B cell (primary cell): ENCODE results near the gene SLC3A2. TPM values are rescaled to one million over a fixed set of nuclear protein-coding genes. Genes with fewer than 3 reads are reported as not detected.

Experiments
- ATAC-seq: fragments of 200-7000 bp; cut with Tn5 transposase; one replicate; pipeline ENCODE4 v1.10.0; 2021; ENCODE audit warnings: low read depth, mild to moderate bottlenecking, moderate number of reproducible peaks, moderate library complexity
- CTCF ChIA-PET: fragments of 350-600 bp; sonication (Branson Sonifier 250); formaldehyde crosslinking; loops from one replicate; lab custom pipeline; 2021; ENCODE audit warnings: antibody characterized with exemption, inconsistent platforms; lab: Charles Lee
- POLR2A ChIA-PET: fragments of 350-600 bp; sonication (Branson Sonifier 250); formaldehyde crosslinking; loops from one replicate; lab custom pipeline; 2021; ENCODE audit warnings: antibody characterized with exemption; lab: Charles Lee
- DNase-seq: peaks from one replicate; pipeline ENCODE4 v3.0.0; 2013
- H2AFZ ChIP-seq: 2 replicates; pipeline ENCODE4 v1.6.1; 2012; ENCODE audit warnings: mild to moderate bottlenecking, low read depth, low read length; ENCODE audit not compliant: insufficient read depth, poor library complexity, severe bottlenecking
- H3K27ac ChIP-seq, 2 donors: 1 replicate in 1 of 2; 2 replicates in 1 of 2; pipeline ENCODE4 v1.5.1; 2012 to 2013; ENCODE audit warnings: low read length in 2 of 2, mild to moderate bottlenecking in 2 of 2, moderate library complexity in 1 of 2
- H3K27me3 ChIP-seq, 4 experiments: fragments of 200-600 bp in 1 of 4; sonication (generic) in 1 of 4; replicated peaks in 1 of 4; 1 replicate in 2 of 4; 2 replicates in 2 of 4; pipeline versions ENCODE4 v1.6.1 to v1.7.0; 2013 to 2016; ENCODE audit warnings: low read length in 3 of 4, mild to moderate bottlenecking in 2 of 4, mixed read lengths in 1 of 4, moderate library complexity in 1 of 4; ENCODE audit not compliant: insufficient read depth in 4 of 4, control insufficient read depth in 3 of 4; ENCODE audit errors: control extremely low read depth in 1 of 4
- H3K36me3 ChIP-seq, 2 experiments: replicated peaks in 1 of 2; 1 replicate in 1 of 2; 2 replicates in 1 of 2; pipeline versions ENCODE4 v1.6.1 to v1.7.1; 2013; ENCODE audit warnings: low read length in 1 of 2; ENCODE audit not compliant: insufficient read depth in 2 of 2, control insufficient read depth in 1 of 2; ENCODE audit errors: control extremely low read depth in 1 of 2, extremely low read depth in 1 of 2
- H3K4me1 ChIP-seq, 2 donors: fragments of 200-600 bp in 1 of 2; sonication (generic) in 1 of 2; 1 replicate in 1 of 2; 2 replicates in 1 of 2; pipeline versions ENCODE4 v1.5.1 to v1.6.1; 2013 to 2017; ENCODE audit warnings: low read length in 2 of 2; ENCODE audit not compliant: control insufficient read depth in 2 of 2, insufficient read depth in 2 of 2
- H3K4me2 ChIP-seq: replicated peaks from 2 replicates; pipeline ENCODE3; 2012; ENCODE audit warnings: mild to moderate bottlenecking, low read depth, low read length; ENCODE audit not compliant: poor library complexity, severe bottlenecking
- H3K4me3 ChIP-seq, 5 experiments: fragments of 200-600 bp in 1 of 5; sonication (generic) in 1 of 5; 1 replicate in 3 of 5; 2 replicates in 2 of 5; pipeline versions ENCODE4 v1.5.1 to v1.7.0; 2011 to 2016; ENCODE audit warnings: low read length in 4 of 5, mild to moderate bottlenecking in 4 of 5, low read depth in 2 of 5, control low read depth in 1 of 5, moderate library complexity in 1 of 5; ENCODE audit not compliant: insufficient read depth in 1 of 5; ENCODE audit errors: control extremely low read depth in 1 of 5, extremely low read depth in 1 of 5
- H3K79me2 ChIP-seq: fragments of 200-600 bp; sonication (generic); one replicate; pipeline ENCODE4 v1.6.0; 2016; ENCODE audit warnings: low read length; ENCODE audit not compliant: control insufficient read depth, insufficient read depth
- H3K9ac ChIP-seq: fragments of 200-600 bp; sonication (generic); 2 replicates; pipeline ENCODE4 v1.6.1; 2017; ENCODE audit warnings: mild to moderate bottlenecking, low read length, moderate library complexity
- H3K9me3 ChIP-seq, 3 donors: one replicate each; pipeline versions ENCODE4 v1.6.1 to v1.7.1; 2013; ENCODE audit warnings: low read length in 2 of 3; ENCODE audit not compliant: control insufficient read depth in 2 of 3, insufficient read depth in 1 of 3; ENCODE audit errors: control extremely low read depth in 1 of 3
- H4K20me1 ChIP-seq: 2 replicates; pipeline ENCODE4 v1.6.0; 2012; ENCODE audit warnings: mild to moderate bottlenecking, low read length; ENCODE audit not compliant: insufficient read depth, control insufficient read depth, poor library complexity, severe bottlenecking
- H3K27ac Mint-ChIP-seq: one replicate; pipeline ENCODE4 v1.8.0; 2021; ENCODE audit warnings: mixed read lengths
- H3K27me3 Mint-ChIP-seq: one replicate; pipeline ENCODE4 v1.8.0; 2021; ENCODE audit warnings: mixed read lengths
- H3K4me1 Mint-ChIP-seq: one replicate; pipeline ENCODE4 v1.8.0; 2021; ENCODE audit warnings: mixed read lengths
- H3K4me3 Mint-ChIP-seq: one replicate; pipeline ENCODE4 v1.8.0; 2021; ENCODE audit warnings: mixed read lengths
- H3K9me3 Mint-ChIP-seq: one replicate; pipeline ENCODE4 v1.8.0; 2022; ENCODE audit warnings: mixed read lengths; ENCODE audit not compliant: insufficient read depth
- CTCF ChIP-seq: fragments of 200-600 bp; IDR thresholded peaks from one replicate; pipeline ENCODE4 v1.8.0; 2022; ENCODE audit warnings: antibody characterized with exemption, mild to moderate bottlenecking
- EZH2 ChIP-seq: IDR thresholded peaks from 2 replicates; pipeline ENCODE4 v1.6.1; 2012; ENCODE audit warnings: borderline replicate concordance, low read depth, mild to moderate bottlenecking, moderate library complexity, low read length; ENCODE audit not compliant: insufficient read depth, poor library complexity, severe bottlenecking
- WGBS: methylation state at CpG from one replicate; pipeline ENCODE4 v1.1.5; 2013; ENCODE audit warnings: missing lambda C conversion rate; ENCODE audit not compliant: insufficient coverage; 5-methylcytosine and 5-hydroxymethylcytosine counted together
- intact Hi-C: fragments of 100-400 bp; cut with micrococcal nuclease; formaldehyde crosslinking; loops from one replicate; pipeline ENCODE4 v1.10.0; 2022
- polyA plus RNA-seq: library from polyadenylated mRNA; depleted of rRNA; stranded (reverse); fragments of >200 nt; gene quantifications from 2 replicates; pipeline ENCODE4 v1.2.3, GENCODE V29; 2012
- total RNA-seq, 2 donors: library from RNA; stranded (reverse); fragments of 120-200 nt in 1 of 2; gene quantifications; 1 replicate in 1 of 2; 2 replicates in 1 of 2; pipeline versions ENCODE4 v1.2.3 to v1.2.4, GENCODE V29; 2013 to 2022

SLC3A2 gene
- total and polyA plus RNA-seq, 2 donors (not counting 1 experiment from before 2014, with no cell fraction given) = 92.0 to 148 TPM

- no peaks in the 10 kb centered on the region for H3K79me2 ChIP-seq
- DNase-seq (no peak), ATAC-seq (no peak)
- H3K27me3 ChIP-seq = peaks cover 0 to 50% (median 16%) of the 10 kb centered on the region in 4 experiments
- no peaks in the 10 kb centered on the region for H3K9me3 Mint-ChIP-seq
- H3K4me2 ChIP-seq = no peak overlapping the region
- H3K27ac ChIP-seq = no peak overlapping the region
- H3K9me3 ChIP-seq = peaks cover 0 to 8% (median 0%) of the 10 kb centered on the region in 3 donors
- H2AFZ ChIP-seq = no peak overlapping the region
- no peaks in the 10 kb centered on the region for H3K36me3 ChIP-seq
- H3K9ac ChIP-seq = no peak overlapping the region
- POLR2A ChIA-PET = no interaction called here
- intact Hi-C loops = no loop called here
- 73% methylated on average over 6 of the region's 8 CpGs for WGBS
- H3K4me1 ChIP-seq = peaks cover 4 to 9% of the 10 kb centered on the region in 2 donors
- no peak overlapping the region for H3K27ac Mint-ChIP-seq
- CTCF ChIA-PET = interaction anchor here (2.4 kb wide), 1 partner anchor 25 kb away, joined by 10 read pairs; no protein-coding TSS in a partner anchor
- H3K4me3 ChIP-seq = no peak overlapping the region
- no peaks in the 10 kb centered on the region for H4K20me1 ChIP-seq
- H3K4me1 Mint-ChIP-seq = peaks cover 7% of the 10 kb centered on the region
- peaks cover 57% of the 10 kb centered on the region for H3K27me3 Mint-ChIP-seq
- TF ChIP-seq EZH2 (no peak), CTCF (no peak)
- H3K4me3 Mint-ChIP-seq = no peak overlapping the region
Observed at GRCh38 chr11:62931499-62932278, 51.0 kb downstream of the SLC3A2 start.

- intact Hi-C loops = no loop called here
- WGBS = 83% methylated on average over 13 of the region's 13 CpGs
- Histone ChIP-seq H3K27ac (no peak overlapping the region), H3K9ac (no peak overlapping the region), H3K4me2 (no peak overlapping the region), H3K9me3 (peaks cover 0 to 4% (median 2%) of the 10 kb centered on the region in 3 donors), H3K4me1 (no peaks in the 10 kb centered on the region), H2AFZ (no peak overlapping the region), H3K4me3 (no peak overlapping the region), H4K20me1 (no peaks in the 10 kb centered on the region), H3K36me3 (no peaks in the 10 kb centered on the region), H3K27me3 (peaks cover 0 to 34% (median 3%) of the 10 kb centered on the region in 4 experiments), H3K79me2 (no peaks in the 10 kb centered on the region)
- ChIA-PET CTCF (no interaction called here), POLR2A (no interaction called here)
- Mint-ChIP-seq H3K27ac (no peak overlapping the region), H3K4me3 (no peak overlapping the region), H3K4me1 (no peaks in the 10 kb centered on the region), H3K27me3 (peaks cover 51% of the 10 kb centered on the region), H3K9me3 (no peaks in the 10 kb centered on the region)
- no peak for DNase-seq
- no peak for TF ChIP-seq EZH2
- no peak for TF ChIP-seq CTCF
- ATAC-seq = no peak
Observed at GRCh38 chr11:62933285-62933684, 52.6 kb downstream of the SLC3A2 start.
